Right cardiac atrium (tissue), 5 donors: Measurements from ENCODE around the gene SENP8. TPM values are rescaled to one million over a fixed set of nuclear protein-coding genes. Genes with fewer than 3 reads are reported as not detected.
"Not testable (repeated sequence)": the region's sequence is repeated elsewhere in the genome, so short reads cannot be mapped to it uniquely, and the experiment has no call there.

Experiments used
- ATAC-seq, 2 donors: fragments of 200-7000 bp; cut with Tn5 transposase; one replicate each; pipeline versions ENCODE4 v1.8.0 to v1.9.1; 2020; ENCODE audit warnings: moderate library complexity in 2 of 2, mild to moderate bottlenecking in 1 of 2
- DNase-seq, 3 donors: peaks; one replicate each; pipeline ENCODE4 v3.0.0-alpha.2; 2020
- H3K27ac ChIP-seq: one replicate; pipeline ENCODE4 v1.5.1; 2013; ENCODE audit warnings: mild to moderate bottlenecking, low read length, control low read depth, moderate library complexity
- H3K27me3 ChIP-seq: one replicate; pipeline ENCODE4 v1.6.1; 2013; ENCODE audit not compliant: control insufficient read depth, insufficient read depth
- H3K4me1 ChIP-seq: one replicate; pipeline ENCODE4 v1.6.1; 2013; ENCODE audit warnings: low read length; ENCODE audit not compliant: control insufficient read depth, insufficient read depth
- H3K4me3 ChIP-seq: one replicate; pipeline ENCODE4 v1.5.1; 2013; ENCODE audit warnings: low read length, control low read depth
- H3K9me3 ChIP-seq: one replicate; pipeline ENCODE4 v1.6.1; 2013; ENCODE audit warnings: low read length; ENCODE audit not compliant: control insufficient read depth
- WGBS: extraction: QIAGEN DNeasy Blood & Tissue Kit; methylation state at CpG from one replicate; pipeline ENCODE4 v1.1.7; 2013; 5-methylcytosine and 5-hydroxymethylcytosine counted together
- intact Hi-C, 4 donors: fragments of 100-400 bp; cut with DNase I; formaldehyde crosslinking; loops; one replicate each; pipeline versions ENCODE4 v1.11.0 to v1.14.0; 2022 to 2023
- long read RNA-seq, 4 donors: library from polyadenylated mRNA; unstranded; transcript quantifications; one replicate each; pipeline ENCODE4 v2.0.0, GENCODE V29; 2020 to 2021
- polyA plus RNA-seq: library from polyadenylated mRNA; stranded (reverse); fragments of 200-250 nt; gene quantifications from one replicate; pipeline ENCODE4 v1.2.3, GENCODE V29; 2013
- total RNA-seq, 4 donors: library from RNA; stranded (reverse); fragmentation: NEBNext Ultra II Directional; extraction: Animal tissue kit (Norgen Biotek cat#: 25700); gene quantifications; one replicate each; pipeline ENCODE4 v1.2.1, GENCODE V29; 2021
- donor health status: healthy with polysubstance abuse.
- donor health status: DM: no; HTN: yes; CAD: no.
- donor health status: DM: no; HTN: no; CAD: no.
- donor health status: DM: no; HTN: yes; CAD: no; lungs with severe emphysema.
- donor health status: DM: yes; HTN: yes; CAD: no.

The SENP8 gene
- total RNA-seq, result 1 to 10 TPM; 3.6 to 5.3 (median 4.7) TPM
- 3.6 TPM for polyA plus RNA-seq
- long read RNA-seq, donor 1, full-length matches to known transcripts, result 8 of 9 reads
- long read RNA-seq, donor 1, partial matches to known transcripts, result 0 of 9 reads
- long read RNA-seq, donor 1, other reads (novel, unspliced or antisense), result 1 of 9 reads
- long read RNA-seq, donor 2, full-length matches to known transcripts, result 4 of 6 reads
- long read RNA-seq, donor 2, partial matches to known transcripts, result 1 of 6 reads
- long read RNA-seq, donor 2, other reads (novel, unspliced or antisense), result 1 of 6 reads
- long read RNA-seq, donor 3, full-length matches to known transcripts, result 17 of 18 reads
- long read RNA-seq, donor 3, partial matches to known transcripts, result 0 of 18 reads
- long read RNA-seq, donor 3, other reads (novel, unspliced or antisense), result 1 of 18 reads
- long read RNA-seq, donor 4, full-length matches to known transcripts, result 1 of 1 reads
- long read RNA-seq, donor 4, partial matches to known transcripts, result 0 of 1 reads
- long read RNA-seq, donor 4, other reads (novel, unspliced or antisense), result 0 of 1 reads

GRCh38 chr15:72118017-72118978 is at the start of gene SENP8, which contains the start of gene MYO9A:
Gene SENP8 (plus strand): TSS chr15:72118403. CDS start chr15:72139624, 21,221 bp downstream.
Gene MYO9A (minus strand): TSS chr15:72118150. CDS start chr15:72046563, 71,587 bp downstream.
- H3K4me1 ChIP-seq, result no peaks in the 10 kb centered on the region
- H3K4me3 ChIP-seq, result peak within 1 kb of the TSS; percentile 82
- H3K27ac ChIP-seq, result peak within 1 kb of the TSS; percentile 98
- ATAC-seq, result peak; percentile 93 to 94
- WGBS, result under 1% methylated on average over 69 of the region's 69 CpGs
- H3K9me3 ChIP-seq, result no peaks in the 10 kb centered on the region
- H3K27me3 ChIP-seq, result no peaks in the 10 kb centered on the region
- intact Hi-C loops, result no loop called here
- DNase-seq, result peak; percentile 97 to 99 (median 99)

GRCh38 chr15:72068856-72069255 is 49.3 kb upstream of the SENP8 start:
- no peak overlapping the region for H3K4me3 ChIP-seq
- no peaks in the 10 kb centered on the region for H3K9me3 ChIP-seq
- DNase-seq (no peak), ATAC-seq (no peak)
- intact Hi-C loops, result no loop called here
- no peaks in the 10 kb centered on the region for H3K27me3 ChIP-seq
- peaks cover 2% of the 10 kb centered on the region for H3K4me1 ChIP-seq
- no peak overlapping the region for H3K27ac ChIP-seq

GRCh38 chr15:72070817-72071447 is 47.3 kb upstream of the SENP8 start:
- Histone ChIP-seq H3K27ac (no peak overlapping the region), H3K9me3 (no peaks in the 10 kb centered on the region), H3K27me3 (no peaks in the 10 kb centered on the region), H3K4me1 (peaks cover 2% of the 10 kb centered on the region), H3K4me3 (no peak overlapping the region)
- DNase-seq (no peak), ATAC-seq (no peak)
- intact Hi-C loops, result no loop called here
- WGBS, result 73% methylated on average over 1 of the region's 1 CpG

- intact Hi-C loops, result not testable (repeated sequence)
- WGBS, result 97% methylated on average over 8 of the region's 8 CpGs
These were observed 46.8 kb upstream of the SENP8 start for GRCh38 chr15:72071448-72071825.

GRCh38 chr15:72074335-72075060 is 43.7 kb upstream of the SENP8 start:
- DNase-seq (no peak), ATAC-seq (no peak)
- no peaks in the 10 kb centered on the region for H3K27me3 ChIP-seq
- H3K27ac ChIP-seq, result no peak overlapping the region
- no peaks in the 10 kb centered on the region for H3K4me1 ChIP-seq
- no peak overlapping the region for H3K4me3 ChIP-seq
- no peaks in the 10 kb centered on the region for H3K9me3 ChIP-seq
- WGBS, result 74% methylated on average over 5 of the region's 5 CpGs
- intact Hi-C loops, result no loop called here

More at GRCh38 chr15:72071448-72071825, 46.8 kb upstream of the SENP8 start:
- H3K27ac ChIP-seq, H3K9me3 ChIP-seq, ATAC-seq, H3K4me3 ChIP-seq, DNase-seq, H3K4me1 ChIP-seq, H3K27me3 ChIP-seq: not testable (repeated sequence)

GRCh38 chr15:72077950-72078349 is 40.3 kb upstream of the SENP8 start:
- Histone ChIP-seq H3K27me3 (no peaks in the 10 kb centered on the region), H3K9me3 (no peaks in the 10 kb centered on the region), H3K4me1 (no peaks in the 10 kb centered on the region), H3K27ac (no peak overlapping the region), H3K4me3 (no peak overlapping the region)
- intact Hi-C loops, result no loop called here
- WGBS, result 100% methylated on average over 1 of the region's 1 CpG
- no peak for DNase-seq
- no peak for ATAC-seq

- H3K4me1 ChIP-seq, result no peaks in the 10 kb centered on the region
- DNase-seq, result no peak
- no peak overlapping the region for H3K27ac ChIP-seq
- ATAC-seq, result no peak
- H3K4me3 ChIP-seq, result no peak overlapping the region
- no peaks in the 10 kb centered on the region for H3K9me3 ChIP-seq
- intact Hi-C loops, result no loop called here
- no peaks in the 10 kb centered on the region for H3K27me3 ChIP-seq
- WGBS, result 92% methylated on average over 6 of the region's 6 CpGs
These were observed 39.3 kb upstream of the SENP8 start for GRCh38 chr15:72078887-72079286.

GRCh38 chr15:72082176-72082575 is 36.0 kb upstream of the SENP8 start:
- H3K9me3 ChIP-seq, result no peaks in the 10 kb centered on the region
- intact Hi-C loops, result no loop called here
- no peak for ATAC-seq
- no peaks in the 10 kb centered on the region for H3K27me3 ChIP-seq
- no peak for DNase-seq
- 81% methylated on average over 1 of the region's 1 CpG for WGBS
- H3K27ac ChIP-seq, result no peak overlapping the region
- no peak overlapping the region for H3K4me3 ChIP-seq
- no peaks in the 10 kb centered on the region for H3K4me1 ChIP-seq

- intact Hi-C loops, result no loop called here
- Histone ChIP-seq H3K27ac (no peak overlapping the region), H3K4me1 (no peaks in the 10 kb centered on the region), H3K27me3 (no peaks in the 10 kb centered on the region), H3K4me3 (no peak overlapping the region), H3K9me3 (no peaks in the 10 kb centered on the region)
- peak; percentile 62 to 73 for ATAC-seq
- DNase-seq, result peak in 1 of 3 donors; percentile 46
- 91% methylated on average over 11 of the region's 11 CpGs for WGBS
These were observed 32.0 kb upstream of the SENP8 start for GRCh38 chr15:72086010-72086697.
